HFF-Myc (cell line): ENCODE measurements around the gene TIMELESS.

ENCODE experiments used
- DNase-seq: peaks from one replicate; pipeline ENCODE4 v3.0.0-alpha.2; 2011; ENCODE audit warnings: low read depth; ENCODE audit errors: extremely low read depth
- H3K4me3 ChIP-seq: replicated peaks from 2 replicates; pipeline ENCODE4 v1.5.1; 2011; ENCODE audit warnings: low read depth, mild to moderate bottlenecking, control low read depth, low read length
- TF ChIP-seq, protein P1 (sequence below): IDR thresholded peaks from 2 replicates; pipeline ENCODE4 v1.5.1; 2012; ENCODE audit warnings: mild to moderate bottlenecking, low read depth, low read length, control low read depth; ENCODE audit errors: missing control alignments

Gene TIMELESS

DNA sequence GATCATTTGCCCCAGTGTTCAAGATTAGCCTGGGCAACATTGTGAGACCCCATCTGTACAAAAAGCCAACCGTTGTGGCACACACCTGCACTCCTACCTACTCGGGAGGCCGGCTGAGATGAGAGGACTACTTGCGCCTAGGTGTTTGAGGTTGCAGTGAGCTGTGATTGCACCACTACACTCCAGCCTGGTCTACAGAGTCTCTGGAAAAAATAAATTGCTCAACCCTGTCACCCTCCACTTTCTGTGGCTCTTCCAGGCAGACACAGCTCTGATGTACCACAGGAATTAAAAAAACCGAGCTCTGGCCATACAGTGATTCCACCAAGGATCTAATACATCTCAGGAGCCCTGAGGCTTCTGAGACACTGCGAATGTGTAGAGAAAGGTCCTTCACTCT lies 14.4 kb downstream of the TIMELESS start:
- TF ChIP-seq, protein P1, sequence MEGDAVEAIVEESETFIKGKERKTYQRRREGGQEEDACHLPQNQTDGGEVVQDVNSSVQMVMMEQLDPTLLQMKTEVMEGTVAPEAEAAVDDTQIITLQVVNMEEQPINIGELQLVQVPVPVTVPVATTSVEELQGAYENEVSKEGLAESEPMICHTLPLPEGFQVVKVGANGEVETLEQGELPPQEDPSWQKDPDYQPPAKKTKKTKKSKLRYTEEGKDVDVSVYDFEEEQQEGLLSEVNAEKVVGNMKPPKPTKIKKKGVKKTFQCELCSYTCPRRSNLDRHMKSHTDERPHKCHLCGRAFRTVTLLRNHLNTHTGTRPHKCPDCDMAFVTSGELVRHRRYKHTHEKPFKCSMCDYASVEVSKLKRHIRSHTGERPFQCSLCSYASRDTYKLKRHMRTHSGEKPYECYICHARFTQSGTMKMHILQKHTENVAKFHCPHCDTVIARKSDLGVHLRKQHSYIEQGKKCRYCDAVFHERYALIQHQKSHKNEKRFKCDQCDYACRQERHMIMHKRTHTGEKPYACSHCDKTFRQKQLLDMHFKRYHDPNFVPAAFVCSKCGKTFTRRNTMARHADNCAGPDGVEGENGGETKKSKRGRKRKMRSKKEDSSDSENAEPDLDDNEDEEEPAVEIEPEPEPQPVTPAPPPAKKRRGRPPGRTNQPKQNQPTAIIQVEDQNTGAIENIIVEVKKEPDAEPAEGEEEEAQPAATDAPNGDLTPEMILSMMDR, result no peak
- DNase-seq, result no peak
- H3K4me3 ChIP-seq, result no peak overlapping the region

DNA sequence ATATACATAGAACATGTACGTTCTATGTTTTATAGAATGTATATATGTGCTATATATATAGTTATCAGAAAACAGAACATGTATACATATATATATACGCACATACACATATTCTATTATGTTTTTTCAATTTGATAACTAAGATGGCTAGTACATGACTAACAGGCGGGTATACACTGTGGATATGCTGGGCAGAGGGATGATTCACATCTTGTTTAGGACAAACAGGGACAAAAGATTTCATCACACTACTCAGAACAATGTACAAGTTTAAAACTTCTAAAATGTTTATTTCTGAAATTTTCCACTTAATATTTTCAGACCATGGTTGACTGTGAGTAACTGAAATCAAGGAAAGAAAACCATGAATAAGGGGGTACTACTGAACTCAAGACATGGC lies 17.4 kb downstream of the TIMELESS start:
- no peak for DNase-seq
- no peak overlapping the region for H3K4me3 ChIP-seq
- TF ChIP-seq, protein P1, result no peak

DNA sequence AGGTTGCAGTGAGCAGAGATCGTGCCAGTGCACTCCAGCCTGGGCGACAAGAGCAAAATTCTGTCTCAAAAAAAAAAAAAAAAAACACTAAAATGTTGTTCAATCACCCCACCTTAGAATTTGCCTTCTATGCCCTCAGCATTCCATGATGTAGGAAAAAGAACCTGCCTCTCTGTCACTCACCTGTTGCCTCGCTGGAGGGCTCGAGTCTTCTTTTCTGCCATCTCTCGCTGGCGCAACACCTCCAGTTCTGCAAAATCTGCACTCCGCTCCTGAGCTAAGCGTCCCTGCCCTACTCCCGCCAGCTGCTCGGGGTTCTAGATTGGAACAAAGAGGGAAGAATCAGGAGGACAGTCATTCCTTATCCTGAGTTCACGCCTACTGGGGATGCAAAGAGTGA lies 17.9 kb downstream of the TIMELESS start:
- TF ChIP-seq, protein P1, result no peak
- no peak for DNase-seq
- H3K4me3 ChIP-seq, result no peak overlapping the region

DNA sequence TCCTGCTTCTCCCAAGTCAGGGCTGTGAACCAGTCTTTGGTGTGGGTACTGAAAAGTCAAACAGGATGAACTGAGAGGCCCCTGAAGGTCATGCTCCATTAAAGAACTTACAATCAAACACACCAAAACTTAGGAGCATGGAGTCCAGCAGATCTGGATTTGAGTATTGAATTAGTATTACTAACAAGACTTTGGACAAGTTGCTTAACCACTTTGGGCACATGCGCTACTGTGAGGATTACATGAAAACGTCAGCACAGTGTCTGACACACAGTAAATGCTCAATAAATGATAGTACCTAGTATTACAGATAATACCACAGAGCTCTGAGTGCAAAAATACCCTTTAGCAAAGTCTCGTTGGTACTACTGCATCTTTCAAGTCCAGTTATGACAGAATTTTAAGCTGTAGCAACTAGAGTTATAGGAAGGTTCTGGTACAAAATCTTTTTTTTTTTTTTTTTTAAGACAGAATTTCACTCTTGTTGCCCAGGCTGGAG lies 23.2 kb downstream of the TIMELESS start:
- no peak overlapping the region for H3K4me3 ChIP-seq
- DNase-seq, result no peak
- TF ChIP-seq, protein P1, result no peak

DNA sequence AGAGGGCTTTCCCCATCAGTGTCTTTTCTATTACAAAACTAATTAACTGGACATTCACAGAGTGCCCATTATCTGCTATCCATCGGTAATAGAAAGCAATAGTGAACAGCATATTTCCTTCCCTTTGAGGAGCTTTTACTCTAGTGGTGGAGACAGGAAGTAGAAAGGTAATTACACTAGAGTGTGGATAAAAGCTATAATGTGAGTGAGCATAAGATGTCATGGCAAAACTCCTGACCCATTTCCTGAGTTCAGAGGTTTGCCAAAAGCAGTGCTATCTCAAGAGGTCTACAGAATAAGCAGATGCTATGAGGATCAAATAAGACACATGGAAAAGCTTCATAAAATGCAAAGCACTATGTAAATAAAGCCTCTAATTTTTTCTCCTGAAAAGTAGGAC lies 24.0 kb downstream of the TIMELESS start:
- no peak overlapping the region for H3K4me3 ChIP-seq
- no peak for DNase-seq
- TF ChIP-seq, protein P1, result no peak

DNA sequence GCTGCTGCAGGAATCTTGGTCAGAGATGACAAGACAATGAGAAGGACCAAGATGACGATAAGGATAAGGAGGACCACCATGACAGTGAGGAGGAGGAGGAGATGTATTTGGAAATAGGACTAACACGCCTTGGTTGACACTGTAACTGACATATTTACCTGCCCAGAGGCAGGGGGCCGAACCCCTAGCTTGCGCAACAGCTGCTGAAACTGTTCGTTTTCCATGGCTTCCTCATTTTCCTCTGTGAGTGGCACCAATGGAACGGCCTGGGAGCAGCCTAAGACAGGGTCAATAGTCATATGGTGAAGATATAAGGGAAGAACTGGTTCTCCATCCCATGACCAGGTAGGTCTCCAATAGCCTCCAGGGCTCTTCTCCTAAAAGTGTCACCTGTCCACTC lies 28.8 kb downstream of the TIMELESS start:
- TF ChIP-seq, protein P1, result no peak
- H3K4me3 ChIP-seq, result no peak overlapping the region
- no peak for DNase-seq

DNA sequence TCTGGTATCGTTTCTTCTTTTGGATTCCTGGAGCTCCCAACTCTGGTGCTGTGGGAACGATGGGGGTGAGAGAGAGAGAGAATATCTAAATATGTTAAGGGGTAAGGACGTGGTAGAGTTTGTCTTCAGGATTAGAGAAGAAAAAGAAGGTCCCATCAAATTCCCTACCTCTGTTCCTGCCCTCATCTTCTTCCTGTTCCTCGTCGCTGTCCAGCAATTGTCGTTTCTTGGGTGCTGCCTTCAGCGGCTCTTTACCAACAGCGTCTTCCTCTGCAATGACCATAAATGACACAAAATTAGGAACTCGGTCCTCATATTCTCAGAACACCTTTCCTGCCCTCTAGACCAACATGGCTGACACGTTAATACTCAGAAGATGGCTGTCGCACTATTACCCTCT lies 31.5 kb downstream of the TIMELESS start:
- DNase-seq, result no peak
- no peak overlapping the region for H3K4me3 ChIP-seq
- TF ChIP-seq, protein P1, result no peak
